Anterior cingulate cortex (tissue), 58 donors: ENCODE results near the gene MKNK1.
"Not testable (repeated sequence)": the region's sequence is repeated elsewhere in the genome, so short reads cannot be mapped to it uniquely, and the experiment has no call there.

Source experiments
- DNase-seq, 58 donors: peaks; one replicate each; lab custom pipeline; 2025; lab: John Stamatoyannopoulos, UW

MKNK1 gene

GRCh38 chr1:46603858-46604549 lies at the start of gene MKNK1:
Gene MKNK1 (minus strand): TSS chr1:46604268. CDS start chr1:46583327, 20,941 bp downstream.
- DNase-seq = peak; percentile 30 to 95 (median 85)

DNA sequence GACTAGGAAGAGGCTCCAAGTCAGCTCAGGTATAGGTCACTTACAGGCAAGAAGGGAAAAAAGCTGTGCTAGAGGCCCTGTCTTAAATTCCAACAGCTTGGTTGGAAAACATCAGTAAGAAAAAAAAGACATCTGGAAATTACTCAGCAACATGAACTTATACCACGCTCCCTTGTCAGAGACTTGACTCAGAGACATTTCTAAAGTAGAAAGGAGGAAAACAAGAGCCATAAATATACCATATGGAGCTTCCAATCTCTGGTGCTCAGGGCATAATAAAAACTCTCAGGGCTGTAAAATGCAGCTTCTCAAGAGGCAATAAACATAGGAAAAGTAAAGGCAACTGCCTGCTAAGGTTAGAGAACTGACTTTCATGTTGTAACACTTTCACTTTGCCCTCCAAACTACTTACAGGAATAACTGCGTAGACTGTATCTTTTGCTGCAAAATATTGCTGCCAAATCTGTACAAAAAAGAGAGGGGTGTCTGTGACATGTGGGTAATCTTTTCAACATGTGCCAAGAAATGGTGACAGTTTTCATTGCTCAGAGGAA lies 49.4 kb upstream of the MKNK1 start:
- no peak for DNase-seq

DNA sequence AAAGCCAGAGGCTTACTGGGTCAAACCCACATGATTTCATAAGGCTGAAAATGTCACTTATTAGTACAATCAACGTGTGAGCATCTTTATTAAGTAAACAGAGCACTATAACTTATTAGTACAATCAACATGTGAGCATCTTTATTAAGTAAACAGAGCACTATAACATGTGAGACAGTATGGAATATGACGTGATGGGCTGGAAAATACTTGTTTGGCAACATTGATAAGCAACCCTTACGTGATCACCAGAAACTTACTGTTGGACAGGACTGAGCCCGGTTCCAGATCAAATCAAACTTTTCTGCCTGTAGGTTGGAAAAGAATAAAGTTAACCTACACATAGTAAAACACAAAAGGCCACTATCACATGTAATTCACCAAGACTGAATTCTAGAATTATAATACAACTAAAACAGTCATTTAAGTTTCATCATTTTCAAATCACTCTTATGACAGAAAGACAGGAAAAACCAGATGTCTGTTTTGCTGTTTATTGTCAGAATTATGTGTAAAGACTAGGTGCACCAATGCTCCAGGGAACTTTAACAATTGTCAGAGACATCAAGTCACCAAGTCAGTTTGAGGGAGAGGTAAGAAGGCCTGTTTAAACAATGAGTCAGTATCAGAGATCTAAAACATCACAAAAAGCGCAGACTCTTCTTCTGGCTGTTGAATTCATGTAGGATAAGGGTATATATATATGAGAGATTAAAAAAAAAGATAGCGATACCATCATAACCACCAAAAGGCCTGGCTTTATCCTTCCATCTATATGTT lies 48.4 kb upstream of the MKNK1 start:
- no peak for DNase-seq

- DNase-seq = not testable (repeated sequence)
Measured at GRCh38 chr1:46651152-46651551, 47.1 kb upstream of the MKNK1 start.

GRCh38 chr1:46650491-46650890 lies 46.4 kb upstream of the MKNK1 start:
- DNase-seq = no peak

- no peak for DNase-seq
Measured at GRCh38 chr1:46649764-46650163, 45.7 kb upstream of the MKNK1 start.

DNA sequence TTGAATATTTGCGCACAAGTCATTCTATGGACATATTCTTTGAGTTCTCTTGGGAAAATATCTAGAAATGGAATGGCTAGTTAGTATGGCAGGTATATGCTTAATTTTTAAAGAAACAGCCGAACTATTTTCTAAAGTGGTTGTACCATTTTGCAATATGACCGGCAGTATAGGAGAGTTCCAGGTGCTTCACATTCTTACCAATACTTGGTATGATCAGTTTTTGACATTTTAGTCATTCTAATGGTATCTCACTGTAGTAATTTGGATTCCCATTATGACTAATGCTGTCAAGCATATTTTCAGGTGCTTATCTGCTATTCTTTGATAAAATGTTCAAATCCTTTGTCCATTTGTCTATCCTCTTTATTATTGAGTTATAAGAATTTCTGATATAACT lies 43.5 kb upstream of the MKNK1 start:
- no peak for DNase-seq

GRCh38 chr1:46646844-46647243 lies 42.8 kb upstream of the MKNK1 start:
- DNase-seq = no peak

GRCh38 chr1:46646331-46646730 lies 42.3 kb upstream of the MKNK1 start:
- DNase-seq = no peak

DNA sequence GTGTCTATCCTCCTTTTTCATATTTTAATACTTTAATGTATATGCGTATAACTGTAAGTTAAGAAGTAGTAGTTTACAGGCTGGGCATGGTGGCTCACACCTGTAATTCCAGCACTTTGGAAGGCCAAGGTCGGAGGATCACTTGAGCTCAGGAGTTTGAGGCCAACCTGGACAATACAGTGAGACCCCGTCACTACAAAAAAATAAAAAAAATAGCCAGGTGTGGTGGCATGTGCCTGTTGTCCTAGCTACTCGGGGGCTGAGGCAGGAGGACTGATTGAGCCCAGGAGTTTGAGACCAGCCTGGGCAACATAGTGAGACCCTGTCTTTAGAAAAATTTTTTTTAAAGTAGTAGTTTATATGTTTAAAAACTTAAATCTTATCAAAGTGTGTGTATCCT lies 41.7 kb upstream of the MKNK1 start:
- no peak for DNase-seq

DNA sequence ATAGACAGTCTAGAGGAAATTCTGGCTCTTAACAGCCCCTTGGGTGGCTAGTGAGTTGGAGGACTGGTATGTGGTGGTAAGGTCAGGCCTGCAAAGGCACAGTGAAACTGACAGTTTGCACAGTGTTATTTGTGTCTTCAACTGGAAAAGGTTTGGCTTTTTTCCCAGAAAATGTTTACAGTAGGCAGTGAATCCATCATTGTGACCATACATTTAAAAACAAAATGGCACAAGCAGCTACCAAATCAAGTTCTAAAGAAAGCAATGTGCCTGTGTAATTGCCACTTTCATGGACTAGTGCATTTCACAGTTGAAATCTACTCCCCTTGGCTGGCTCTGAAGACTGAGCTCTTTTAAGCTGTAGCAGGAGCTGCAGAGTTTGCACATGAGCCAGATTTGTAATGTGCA lies 39.3 kb upstream of the MKNK1 start:
- peak in 1 of 58 donors; percentile 20 for DNase-seq

GRCh38 chr1:46642115-46642680 lies 38.1 kb upstream of the MKNK1 start:
- DNase-seq = no peak

DNA sequence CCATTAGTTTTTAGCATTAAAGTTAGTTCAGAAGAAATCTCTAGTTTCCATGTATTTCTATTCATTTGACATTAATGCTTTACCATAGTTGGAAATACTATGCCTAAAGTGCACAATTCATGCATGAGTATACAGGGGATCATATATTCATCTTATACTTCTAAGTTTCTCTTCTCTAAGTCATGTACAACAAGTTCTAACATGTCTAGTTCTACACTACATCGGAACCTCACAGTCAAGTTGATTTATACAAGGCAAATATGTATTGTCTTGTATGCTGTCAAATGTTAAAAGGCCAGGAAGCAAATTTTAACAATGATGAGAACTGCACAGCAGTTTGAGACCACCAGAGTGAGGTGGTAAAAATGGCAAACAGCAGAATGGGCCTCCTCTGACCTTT lies 35.5 kb upstream of the MKNK1 start:
- no peak for DNase-seq

DNA sequence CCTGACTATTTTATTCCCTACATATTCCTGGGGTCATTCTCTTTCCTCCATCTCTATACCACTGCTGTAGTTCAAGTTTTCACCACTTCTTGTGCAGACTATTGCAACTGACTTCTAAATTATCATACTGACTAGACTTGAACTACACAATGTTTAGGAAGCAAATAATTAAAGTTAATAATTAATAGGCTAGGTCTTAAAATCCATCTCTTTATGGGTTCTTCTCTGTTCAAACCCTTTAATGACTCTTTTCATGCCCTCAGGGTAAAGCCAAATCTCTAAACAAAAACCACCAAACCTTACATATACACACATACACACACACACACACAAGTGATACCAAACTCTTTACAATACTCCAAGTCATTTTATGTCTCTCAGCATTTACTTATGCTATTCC lies 34.9 kb upstream of the MKNK1 start:
- DNase-seq = no peak

GRCh38 chr1:46637444-46638083 lies 33.5 kb upstream of the MKNK1 start:
- DNase-seq = no peak

DNA sequence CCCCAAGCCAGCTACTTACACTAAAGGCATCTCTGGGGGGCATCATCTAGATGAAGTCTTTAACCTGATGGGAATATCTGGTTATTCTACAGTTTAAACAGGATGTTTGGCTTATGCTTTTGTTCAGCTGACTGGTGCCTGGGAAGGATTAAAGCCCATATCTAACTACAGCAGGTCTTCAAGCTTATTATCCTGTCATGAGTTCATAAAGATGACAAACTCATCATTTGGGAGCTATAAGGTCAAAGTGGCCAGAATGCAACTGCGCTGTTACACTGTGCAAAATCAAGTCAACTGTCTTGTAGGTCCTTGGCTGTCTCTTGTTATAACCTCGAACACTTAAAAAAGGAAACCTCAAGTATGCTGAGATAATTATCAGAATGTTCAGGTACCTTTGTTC lies 31.1 kb upstream of the MKNK1 start:
- DNase-seq = no peak

DNA sequence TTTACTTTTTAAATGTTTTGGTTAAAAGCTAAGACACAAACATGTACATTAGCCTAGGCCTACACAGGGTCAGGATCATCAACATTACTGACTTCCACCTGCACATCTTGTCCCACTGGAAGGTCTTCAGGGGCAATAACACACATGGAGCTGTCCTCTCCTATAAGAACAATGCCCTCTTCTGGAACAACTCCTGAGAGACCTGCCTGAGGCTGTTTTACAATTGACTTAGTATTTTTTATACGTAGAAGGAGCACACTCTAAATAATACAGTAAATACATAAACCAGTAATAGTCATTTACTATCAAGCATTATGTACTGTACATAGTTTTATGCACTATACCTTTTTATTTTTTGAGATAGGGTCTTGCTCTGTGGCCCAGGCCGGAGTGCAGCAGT lies 26.7 kb upstream of the MKNK1 start:
- no peak for DNase-seq

DNA sequence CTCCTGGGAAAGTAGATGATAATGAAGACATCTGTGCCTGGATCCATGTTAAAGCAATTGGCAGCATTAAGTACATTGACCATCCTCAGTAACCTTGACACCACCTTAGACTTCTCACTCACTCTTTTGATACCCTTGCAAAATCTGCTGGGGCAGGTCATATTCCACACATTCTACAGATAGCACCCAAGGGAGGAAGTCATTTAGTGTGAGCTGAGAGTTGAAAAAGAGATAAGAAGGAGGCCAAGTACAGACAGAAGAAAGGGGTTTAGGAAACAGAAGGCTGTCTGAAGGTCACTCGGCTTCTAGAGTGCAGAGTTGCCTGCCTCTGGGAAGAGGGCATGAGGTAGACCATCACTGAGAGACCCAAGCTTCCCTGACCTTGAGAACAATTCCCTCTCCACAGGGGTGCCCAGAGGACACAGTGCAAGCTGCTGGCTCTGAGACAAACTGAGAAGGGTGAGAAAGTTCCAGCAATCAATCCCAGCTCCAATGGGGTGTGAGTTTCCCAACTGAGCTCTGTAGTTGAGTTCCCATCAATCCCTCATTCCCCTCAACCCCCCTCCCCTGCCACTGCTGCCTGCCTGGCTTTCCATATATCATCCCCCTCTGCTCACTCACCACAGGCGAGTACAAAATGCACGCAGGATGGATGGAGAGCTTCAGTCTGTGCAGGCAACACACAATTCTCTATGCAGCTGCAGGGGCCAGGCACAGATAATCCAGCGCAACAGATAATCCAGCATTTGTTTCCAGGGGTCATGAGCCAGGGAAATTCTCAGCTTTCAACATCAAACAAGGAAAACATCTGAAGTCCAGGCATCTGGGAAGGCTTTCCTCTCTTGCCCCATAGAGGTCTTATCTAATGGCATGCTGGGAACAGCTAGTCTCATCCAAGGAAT lies 19.9 kb upstream of the MKNK1 start:
- DNase-seq = no peak

DNA sequence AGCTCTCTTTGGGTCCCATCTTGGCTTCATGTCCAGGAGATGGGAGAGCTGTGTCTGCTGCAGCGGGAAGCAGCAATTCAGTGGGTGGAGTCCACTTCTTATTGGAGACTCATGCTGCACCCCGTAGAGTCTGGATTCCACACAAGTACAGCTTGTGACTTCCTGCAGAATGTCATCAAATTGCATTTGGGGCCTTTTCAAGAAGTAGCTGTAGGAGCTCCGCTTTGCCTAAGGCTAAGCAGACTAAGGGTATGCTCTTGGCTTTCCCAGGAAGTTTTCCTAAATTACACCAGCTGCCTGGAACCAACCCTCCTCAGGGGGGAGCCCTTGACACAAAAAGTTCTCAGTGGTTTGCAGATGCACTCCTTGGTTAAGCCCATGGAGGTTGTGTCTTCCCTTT lies 18.3 kb upstream of the MKNK1 start:
- DNase-seq = no peak

- no peak for DNase-seq
Measured at GRCh38 chr1:46621930-46622329, 17.9 kb upstream of the MKNK1 start.
